Limb (tissue), 2 donors: ENCODE data around the gene RUNDC3A.
"Not testable (repeated sequence)": the region's sequence is repeated elsewhere in the genome, so short reads cannot be mapped to it uniquely, and the experiment has no call there.

ENCODE experiments used
- DNase-seq, 2 donors: peaks; one replicate each; pipeline ENCODE4 v3.0.0-alpha.2; 2016; ENCODE audit errors: extremely low spot score in 2 of 2

RUNDC3A gene

DNA sequence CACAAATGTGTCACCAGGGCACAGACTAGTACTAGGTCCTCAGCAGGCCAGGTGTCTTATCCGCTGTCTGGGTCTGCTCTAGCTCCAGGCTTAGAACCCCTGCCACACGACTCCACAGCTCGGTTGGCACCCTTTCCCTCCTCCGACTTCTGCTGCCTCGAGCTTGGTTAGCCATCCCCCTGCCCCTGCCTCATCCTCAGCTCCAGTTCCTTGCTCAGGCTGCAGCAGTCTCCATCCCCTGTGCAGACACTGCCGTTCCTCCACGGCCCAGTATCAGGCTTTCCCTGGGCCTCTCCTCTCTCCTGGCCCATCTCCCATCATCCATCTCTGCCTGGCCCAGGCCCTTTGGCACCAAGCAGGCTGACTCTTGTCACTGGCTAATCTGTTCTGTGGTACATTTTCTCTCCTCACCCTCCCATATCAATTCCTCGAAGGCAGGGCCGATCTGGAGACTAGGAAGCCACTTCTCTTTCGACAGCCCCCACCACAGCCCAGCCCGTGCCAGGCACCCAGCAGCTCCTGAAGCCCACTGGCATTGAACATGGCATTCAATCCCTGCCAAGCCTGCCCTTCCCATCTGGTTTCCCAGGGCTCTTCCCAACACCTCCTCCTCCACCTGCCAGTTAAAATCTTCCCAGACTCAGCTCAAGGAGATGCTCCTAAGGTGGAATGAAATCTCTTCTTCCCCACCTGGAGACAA, 35.3 kb downstream of the RUNDC3A start:
- no peak for DNase-seq

DNA sequence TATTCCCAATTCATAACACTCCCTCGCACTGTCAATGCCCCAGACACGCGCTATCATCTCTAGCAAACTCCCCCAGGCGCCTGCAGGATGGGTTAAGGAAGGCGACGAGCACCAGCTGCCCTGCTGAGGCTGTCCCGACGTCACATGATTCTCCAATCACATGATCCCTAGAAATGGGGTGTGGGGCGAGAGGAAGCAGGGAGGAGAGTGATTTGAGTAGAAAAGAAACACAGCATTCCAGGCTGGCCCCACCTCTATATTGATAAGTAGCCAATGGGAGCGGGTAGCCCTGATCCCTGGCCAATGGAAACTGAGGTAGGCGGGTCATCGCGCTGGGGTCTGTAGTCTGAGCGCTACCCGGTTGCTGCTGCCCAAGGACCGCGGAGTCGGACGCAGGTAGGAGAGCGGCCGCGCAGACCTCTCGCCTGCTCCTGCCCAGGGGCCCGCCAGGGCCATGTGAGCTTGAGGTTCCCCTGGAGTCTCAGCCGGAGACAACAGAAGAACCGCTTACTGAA, 36.6 kb downstream of the RUNDC3A start, which contains the start of gene GRN:
Gene GRN, plus strand, starts transcription at position 364 of the 515 bp plus-strand sequence. CDS start 3,863 bp downstream, outside the sequence.
- DNase-seq, result peak; percentile 95 to 99

DNA sequence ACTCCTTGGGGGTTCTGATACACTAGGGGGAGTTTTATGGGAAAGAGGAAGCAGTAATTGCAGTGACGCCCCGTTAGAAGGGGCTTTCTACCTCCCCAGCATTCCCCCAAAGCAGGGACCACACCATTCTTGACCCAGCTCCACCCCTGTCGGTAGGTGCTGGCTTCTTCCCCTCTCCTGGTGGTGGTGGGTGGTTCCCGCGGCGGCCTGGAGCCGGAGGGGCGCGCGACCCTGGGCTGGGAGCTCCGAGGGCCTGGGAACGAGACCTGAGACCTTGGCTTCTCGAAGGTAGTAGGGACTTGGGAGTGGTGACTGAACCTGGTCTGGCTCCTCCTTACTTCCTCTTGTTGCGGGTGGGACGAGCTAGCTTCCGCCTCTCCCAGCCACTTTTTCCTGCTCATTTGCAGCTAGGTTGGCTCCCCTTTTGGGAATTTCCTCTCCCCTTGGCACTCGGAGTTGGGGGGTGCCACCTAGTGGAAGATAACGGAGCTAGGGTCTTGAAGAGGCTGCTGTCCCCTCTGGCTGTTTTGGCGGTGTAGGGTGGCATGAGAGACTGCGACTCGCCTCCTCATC, 37.1 kb downstream of the RUNDC3A start:
- DNase-seq, result peak in 1 of 2 donors; percentile 73

DNA sequence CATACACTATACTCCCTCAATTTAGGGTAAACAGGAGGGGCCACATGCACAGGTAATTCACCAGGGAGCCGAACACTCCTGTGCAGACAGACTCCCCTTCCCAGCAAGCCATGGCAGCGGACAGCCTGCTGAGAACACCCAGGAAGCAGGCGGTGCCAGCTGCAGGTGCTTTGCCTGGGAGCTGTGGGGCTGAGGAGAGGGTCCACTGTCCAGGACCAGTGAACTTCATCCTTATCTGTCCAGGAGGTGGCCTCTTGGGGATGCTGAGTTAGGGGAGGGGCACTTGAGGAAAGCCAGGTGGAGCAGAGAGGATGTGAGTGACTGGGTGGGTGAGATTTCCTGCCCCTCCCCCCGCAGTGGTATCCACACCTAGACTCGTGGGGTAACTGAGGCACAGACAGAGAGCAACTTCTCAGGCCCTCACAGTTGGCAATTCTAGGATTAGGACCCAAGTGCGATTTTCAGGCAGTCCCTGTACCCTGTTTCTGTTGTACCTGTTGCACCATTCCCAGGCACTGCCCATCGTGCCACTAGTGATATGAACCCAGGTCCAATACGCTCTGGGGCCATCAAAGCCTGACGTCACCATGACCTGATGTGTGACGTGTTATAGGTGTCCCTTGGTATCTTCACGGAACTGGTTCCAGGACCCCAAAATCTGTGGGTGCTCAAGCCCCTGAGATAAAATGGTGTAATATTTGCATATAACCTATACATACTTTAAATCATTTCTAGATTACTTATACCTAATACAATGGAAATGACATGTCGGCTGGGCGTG, 37.9 kb downstream of the RUNDC3A start:
- DNase-seq, result no peak

DNA sequence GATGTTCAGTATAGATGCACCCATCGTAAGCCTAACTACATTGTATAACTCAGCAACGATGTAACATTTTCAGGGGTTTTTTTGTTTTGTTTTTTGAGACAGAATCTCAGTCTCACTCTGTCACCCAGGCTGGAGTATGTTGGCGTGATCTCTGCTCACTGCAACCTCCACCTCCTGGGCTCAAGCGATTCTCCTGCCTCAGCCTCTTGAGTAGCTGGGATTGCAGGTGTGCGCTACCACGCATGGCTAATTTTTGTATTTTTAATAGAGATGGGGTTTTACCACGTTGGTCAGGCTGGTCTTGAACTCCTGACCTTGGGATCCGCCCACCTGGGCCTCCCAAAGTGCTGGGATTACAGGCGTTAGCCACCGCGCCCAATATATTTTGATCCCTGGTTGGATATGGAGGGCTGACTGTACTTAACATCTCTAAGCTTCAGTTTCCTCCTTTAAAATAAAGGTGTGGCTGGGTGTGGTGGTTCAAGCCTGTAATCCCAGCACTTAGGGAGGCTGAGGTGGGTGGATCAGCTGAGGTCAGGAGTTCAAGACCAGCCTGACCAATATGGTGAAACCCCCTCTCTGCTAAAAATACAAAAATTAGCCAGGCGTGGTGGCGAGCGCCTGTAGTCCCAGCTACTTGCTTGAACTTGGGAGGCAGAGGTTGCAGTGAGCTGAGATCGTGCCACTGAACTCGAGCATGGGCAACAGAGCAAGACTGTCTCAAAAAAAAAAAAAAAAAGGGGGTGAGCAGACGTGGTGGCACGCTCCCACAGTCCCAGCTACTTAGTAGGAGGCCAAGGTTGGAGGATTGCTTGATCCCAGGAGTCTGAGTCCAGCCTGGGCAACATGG, 39.0 kb downstream of the RUNDC3A start:
- DNase-seq, result not testable (repeated sequence)

DNA sequence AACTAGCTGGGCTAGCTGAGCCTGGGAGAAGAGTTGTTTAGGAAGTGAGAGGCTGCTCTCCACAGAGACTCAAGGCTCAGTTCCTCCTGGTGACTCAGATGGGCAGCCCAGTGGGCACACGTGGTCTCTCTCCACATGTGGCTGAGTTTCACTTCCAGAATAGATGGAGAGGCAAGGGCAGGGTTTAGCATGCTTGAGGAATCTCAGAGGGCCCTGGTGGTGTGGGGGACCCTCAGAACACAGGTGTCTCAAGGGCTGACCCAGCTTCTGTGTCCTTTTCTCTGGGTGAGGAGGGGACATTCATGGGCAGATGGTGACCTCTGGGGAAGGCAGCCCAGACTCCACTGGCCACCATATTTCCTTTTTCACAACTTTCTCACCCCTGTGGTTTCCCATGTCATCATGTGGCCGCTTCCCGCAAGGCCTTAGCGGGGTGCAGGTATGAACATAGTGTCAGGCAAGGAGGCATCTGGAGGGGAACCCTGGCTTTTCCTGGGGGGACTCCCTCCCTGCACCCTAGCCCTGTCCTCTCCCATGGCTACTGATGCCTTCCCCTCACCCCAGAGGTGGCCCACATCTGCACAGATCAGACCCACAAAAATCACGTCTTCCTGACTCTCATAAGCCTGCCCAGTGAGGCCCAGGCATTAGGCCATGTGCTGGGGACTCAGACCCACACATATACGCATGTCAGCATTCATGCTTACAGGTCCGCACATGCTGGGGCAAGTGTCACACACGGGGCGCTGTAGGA, 40.0 kb downstream of the RUNDC3A start:
- no peak for DNase-seq

DNA sequence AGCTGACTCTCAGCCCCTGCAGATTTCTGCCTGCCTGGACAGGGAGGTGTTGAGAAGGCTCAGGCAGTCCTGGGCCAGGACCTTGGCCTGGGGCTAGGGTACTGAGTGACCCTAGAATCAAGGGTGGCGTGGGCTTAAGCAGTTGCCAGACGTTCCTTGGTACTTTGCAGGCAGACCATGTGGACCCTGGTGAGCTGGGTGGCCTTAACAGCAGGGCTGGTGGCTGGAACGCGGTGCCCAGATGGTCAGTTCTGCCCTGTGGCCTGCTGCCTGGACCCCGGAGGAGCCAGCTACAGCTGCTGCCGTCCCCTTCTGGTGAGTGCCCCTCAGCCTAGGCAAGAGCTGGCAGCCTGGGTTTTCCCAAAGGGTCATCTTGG, 40.6 kb downstream of the RUNDC3A start:
- DNase-seq, result no peak

DNA sequence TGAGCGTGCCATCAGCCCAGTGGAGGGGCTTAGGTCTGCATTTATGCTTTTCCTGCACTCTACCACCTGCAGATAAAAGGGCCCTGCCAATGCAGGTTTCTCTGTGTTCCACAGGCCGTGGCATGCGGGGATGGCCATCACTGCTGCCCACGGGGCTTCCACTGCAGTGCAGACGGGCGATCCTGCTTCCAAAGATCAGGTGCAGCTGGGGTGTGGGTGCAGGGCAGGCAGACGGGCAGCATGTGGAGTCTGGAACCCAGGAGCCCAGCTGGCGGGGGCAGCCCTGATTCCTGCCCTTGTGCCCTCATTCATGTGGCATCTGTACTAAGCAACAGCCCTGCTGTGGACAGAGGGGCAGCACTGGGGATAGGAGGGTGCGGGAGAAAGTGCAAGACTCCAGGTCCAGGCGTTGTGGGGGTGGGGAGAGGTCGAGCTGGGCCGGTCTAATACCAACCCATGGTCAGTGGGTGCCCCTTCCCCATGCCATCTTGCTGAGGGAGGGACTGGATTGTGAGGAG, 41.2 kb downstream of the RUNDC3A start:
- DNase-seq, result no peak

DNA sequence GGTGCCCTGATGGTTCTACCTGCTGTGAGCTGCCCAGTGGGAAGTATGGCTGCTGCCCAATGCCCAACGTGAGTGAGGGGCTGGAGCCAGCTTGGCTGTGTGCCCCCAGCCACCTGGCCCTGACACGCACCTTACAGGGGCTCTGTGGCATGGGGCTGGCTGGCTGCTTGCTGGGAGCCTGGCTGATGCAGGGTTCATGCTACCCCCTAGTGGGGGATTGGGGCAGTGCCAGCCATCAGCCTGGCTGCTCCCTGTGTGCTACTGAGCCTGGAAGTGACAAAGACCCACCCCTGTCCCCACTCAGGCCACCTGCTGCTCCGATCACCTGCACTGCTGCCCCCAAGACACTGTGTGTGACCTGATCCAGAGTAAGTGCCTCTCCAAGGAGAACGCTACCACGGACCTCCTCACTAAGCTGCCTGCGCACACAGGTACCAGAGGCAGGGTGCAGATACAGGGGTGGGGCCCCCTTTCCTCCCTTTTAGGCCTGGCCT, 42.4 kb downstream of the RUNDC3A start:
- peak in 1 of 2 donors; percentile 84 for DNase-seq

DNA sequence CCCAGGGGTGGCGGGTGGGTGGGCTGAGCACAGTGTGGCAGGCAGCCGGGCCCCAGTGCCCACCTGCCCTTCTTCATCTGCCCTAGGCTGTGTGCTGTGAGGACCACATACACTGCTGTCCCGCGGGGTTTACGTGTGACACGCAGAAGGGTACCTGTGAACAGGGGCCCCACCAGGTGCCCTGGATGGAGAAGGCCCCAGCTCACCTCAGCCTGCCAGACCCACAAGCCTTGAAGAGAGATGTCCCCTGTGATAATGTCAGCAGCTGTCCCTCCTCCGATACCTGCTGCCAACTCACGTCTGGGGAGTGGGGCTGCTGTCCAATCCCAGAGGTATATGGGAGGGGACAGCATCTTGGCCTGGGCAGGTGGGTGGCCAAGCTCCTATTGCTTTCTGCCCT, 43.1 kb downstream of the RUNDC3A start:
- no peak for DNase-seq

DNA sequence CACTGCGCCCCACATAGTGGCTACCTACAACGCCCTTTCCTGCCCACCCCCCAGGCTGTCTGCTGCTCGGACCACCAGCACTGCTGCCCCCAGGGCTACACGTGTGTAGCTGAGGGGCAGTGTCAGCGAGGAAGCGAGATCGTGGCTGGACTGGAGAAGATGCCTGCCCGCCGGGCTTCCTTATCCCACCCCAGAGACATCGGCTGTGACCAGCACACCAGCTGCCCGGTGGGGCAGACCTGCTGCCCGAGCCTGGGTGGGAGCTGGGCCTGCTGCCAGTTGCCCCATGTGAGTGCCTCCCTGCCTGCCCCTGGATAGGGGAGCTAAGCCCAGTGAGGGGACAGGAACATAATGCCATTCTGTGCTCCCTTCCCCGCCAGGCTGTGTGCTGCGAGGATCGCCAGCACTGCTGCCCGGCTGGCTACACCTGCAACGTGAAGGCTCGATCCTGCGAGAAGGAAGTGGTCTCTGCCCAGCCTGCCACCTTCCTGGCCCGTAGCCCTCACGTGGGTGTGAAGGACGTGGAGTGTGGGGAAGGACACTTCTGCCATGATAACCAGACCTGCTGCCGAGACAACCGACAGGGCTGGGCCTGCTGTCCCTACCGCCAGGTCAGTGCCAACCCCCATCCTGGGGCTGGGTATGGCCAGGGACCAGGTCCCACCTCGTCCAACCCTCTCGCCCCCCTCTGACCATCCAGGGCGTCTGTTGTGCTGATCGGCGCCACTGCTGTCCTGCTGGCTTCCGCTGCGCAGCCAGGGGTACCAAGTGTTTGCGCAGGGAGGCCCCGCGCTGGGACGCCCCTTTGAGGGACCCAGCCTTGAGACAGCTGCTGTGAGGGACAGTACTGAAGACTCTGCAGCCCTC, 43.8 kb downstream of the RUNDC3A start:
- DNase-seq, result no peak

DNA sequence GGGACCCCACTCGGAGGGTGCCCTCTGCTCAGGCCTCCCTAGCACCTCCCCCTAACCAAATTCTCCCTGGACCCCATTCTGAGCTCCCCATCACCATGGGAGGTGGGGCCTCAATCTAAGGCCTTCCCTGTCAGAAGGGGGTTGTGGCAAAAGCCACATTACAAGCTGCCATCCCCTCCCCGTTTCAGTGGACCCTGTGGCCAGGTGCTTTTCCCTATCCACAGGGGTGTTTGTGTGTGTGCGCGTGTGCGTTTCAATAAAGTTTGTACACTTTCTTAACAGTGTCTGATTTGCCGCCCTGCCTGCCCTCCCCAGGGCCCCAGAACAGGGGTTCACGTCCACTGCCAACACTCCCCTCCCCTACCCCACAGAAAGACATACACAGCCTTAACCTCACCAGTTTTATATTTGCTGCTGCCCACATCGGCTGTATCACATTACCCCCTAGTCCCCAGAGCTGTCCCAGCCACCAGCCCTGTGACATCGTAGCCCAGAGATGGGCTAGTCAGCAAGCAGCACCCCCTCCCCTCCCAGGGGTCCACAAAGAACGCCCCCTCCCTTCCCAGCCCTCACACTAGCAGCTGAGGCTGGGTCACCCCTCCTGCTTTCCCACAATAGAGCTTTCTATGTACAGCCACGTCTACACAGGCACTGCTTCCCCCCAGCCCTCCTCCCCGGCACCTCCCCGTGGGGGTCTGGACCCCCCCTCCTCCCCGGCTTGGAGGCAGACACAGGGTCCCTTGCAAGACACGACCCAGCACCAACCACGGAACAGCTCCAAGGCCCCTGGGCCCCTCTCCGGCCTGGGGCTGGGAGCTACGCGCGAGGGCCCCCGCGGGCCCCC, 44.6 kb downstream of the RUNDC3A start:
- DNase-seq, result peak in 1 of 2 donors; percentile 62

DNA sequence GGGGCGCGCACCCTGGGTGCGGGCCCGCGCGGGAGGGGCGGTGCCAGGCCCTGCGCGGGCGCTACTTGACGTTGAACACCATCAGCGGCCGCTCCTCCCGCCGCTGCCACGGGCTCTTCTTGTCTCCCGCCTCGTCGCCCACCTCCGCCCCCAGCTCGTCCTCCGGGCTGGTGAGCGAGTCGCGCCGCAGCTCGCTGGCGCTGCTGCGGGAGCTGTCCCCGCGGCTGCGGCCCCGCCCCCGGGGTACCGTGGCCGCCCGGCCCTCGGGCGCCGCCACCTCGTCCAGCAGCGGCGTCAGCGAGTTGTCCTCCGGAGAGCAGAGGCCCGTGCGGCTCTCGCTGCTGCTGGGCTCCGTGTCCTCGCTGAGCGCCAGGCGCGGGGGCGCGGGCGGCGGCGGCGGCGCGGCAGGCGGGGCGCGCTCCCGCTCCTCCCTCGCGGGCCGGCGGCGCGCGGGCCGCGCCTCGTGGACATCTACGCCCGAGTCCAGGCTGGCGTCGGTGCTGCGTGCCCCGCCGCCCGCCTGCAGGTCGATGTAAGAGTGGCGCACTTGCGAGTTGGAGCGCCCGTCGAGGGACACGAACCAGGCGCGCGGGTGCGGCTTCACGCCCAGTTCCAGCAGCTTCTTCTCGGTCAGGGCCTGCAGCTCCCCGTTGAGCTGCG, 45.4 kb downstream of the RUNDC3A start:
- DNase-seq, result peak in 1 of 2 donors; percentile 58

DNA sequence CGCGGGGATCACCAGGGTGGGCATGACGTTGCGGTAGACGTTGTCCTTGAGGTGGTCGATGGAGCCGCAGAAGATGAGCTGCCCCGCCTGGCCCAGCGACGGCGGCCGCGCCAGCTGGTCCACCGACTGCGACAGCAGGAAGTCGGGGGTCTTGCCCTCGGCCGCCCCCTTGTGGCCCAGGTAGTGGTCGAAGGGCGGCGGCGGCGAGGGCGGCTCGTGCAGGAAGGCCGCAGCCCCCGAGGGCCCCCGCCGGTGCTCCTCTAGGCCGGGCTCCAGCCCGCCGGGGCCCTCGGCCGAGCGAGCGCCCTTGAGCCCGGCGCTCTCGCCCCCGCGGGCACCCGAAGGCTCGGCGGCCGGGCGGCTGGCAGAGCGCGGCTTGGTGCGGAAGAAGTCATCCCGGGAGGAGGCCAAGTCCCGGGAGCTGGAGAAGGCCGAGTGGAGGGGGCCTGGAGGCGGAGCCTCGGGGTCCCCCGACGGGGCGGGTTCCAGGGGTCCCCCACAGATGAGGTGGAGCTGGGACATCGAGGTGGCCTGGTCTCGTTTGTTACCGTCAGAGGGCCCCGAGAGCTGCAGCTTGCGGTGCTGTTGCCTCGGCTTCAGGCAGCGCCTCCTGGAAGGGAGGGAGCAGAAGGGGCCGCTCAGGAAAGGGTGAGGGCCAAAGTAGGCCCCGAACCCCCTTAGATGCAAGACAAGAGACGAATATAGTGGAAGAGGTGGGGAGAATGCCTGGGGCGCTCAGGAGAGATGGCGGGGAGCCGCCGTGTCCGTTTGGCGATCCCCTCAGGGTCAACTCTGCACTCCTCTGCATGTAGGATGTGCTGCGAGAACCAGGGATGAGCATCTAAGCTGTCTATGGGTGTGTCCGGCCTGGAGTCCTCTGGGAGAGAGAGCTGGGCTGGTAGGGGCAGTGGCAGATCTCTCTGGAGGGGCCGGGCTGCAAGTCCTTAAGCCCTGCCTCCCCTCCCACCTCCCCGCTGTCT, 46.5 kb downstream of the RUNDC3A start:
- DNase-seq, result peak in 1 of 2 donors; percentile 79

DNA sequence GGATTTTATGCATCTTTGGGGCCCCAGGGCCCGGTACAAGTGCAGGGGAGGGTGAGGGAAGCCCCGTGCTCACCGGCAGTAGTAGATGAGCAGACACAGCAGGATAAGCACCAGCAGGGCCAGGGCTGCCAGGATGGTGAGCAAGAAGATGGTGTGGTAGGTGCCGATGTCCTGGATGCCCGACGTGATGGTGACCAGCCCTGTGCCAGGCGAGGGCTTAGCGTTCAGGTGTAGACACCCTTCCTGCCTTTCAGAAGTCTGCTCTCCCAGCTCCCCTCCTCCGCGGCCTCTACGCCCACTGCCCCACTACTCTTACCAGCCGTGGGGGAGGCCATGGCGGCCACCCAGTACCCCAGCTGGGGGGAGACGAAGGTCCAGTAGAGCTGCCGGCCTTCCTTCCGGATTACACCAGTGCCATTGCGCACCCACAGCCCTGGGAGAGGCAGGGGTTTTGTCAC, 47.3 kb downstream of the RUNDC3A start:
- DNase-seq, result no peak

DNA sequence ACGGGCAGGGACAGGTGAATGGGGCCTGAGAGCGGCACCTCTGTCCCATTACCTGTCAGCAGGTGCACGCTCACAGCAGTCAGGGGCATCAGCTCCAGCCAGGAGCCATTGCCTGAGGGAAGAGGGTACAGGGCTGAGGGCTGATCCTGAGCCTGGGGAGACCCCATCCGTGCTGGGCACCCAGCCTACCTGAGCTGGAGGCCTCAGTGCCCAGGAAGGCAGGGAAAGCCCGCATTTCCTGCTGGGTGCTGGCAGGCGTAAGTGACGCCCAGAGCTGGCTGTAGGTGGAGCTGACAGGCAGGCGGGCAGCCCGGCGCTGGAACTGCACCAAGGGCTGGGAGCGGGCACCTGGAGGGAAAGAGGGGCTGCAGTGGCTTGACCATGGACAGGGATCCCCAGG, 47.8 kb downstream of the RUNDC3A start:
- DNase-seq, result no peak
